HG03064 (cell line): ENCODE data around the gene SHROOM2.

Experiments used
- ATAC-seq: cut with Tn5 transposase; IDR thresholded peaks from one replicate; pipeline ENCODE4 v1.9.1; 2021; ENCODE audit warnings: low read depth; ENCODE audit not compliant: unreplicated experiment

SHROOM2 gene

DNA sequence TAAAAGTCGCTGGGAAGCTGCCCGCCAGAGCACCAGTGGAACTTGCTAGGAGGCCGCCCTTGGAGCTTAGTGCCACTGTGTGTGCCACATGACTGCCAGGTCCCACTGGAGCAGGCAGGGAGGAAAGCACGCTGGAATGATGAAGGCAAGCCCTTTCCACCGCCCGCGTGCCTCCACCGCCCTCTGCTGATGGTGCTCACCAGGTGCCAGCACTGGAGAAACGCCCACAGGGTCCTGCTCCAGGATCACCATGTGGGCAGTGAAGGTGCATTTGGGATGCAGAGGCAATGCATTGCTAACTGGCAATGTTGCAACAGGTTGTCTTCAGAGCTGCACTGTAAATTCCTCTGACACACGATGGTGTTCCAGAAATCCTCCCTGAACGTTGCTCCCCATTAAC is 76.3 kb downstream of the SHROOM2 start:
- no peak for ATAC-seq

DNA sequence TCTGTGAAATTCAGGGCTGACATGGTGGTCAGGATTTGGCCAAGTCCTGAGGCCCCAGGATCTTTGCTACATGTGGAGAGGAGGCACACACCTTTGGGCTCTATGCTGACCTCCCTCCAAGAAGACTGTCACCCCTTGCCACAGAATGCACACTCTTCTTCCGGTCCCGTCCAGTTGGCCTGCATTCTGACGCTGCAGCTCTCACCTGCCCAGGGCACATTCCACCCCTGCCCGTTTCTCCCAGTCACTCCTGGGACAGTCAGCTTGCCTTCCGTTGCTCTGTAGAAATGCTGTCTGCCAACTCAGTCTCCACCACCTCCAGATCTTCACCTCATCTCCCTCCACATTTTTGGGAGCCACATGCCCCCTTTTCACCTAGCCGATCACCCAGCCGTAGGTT is 76.7 kb downstream of the SHROOM2 start:
- ATAC-seq, result no peak

DNA sequence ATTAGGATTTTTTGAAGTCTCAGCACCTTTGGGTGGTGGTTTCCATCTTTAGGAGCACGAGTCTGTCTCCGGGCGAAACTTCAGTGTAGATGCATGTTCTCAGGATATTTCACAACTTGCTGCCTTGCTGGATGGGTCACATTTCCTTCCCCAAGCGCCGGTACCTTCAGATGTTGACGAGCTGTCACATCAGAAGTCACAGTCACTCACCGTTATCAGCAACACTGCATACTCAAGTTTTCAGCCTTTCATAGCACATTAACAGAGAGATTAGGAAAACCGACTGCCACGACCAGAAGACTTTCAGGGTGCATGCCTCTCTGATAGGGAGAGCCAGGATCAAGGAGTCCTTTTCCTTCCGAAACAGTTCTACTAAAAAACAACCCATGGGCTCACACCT is 77.8 kb downstream of the SHROOM2 start:
- ATAC-seq, result no peak

DNA sequence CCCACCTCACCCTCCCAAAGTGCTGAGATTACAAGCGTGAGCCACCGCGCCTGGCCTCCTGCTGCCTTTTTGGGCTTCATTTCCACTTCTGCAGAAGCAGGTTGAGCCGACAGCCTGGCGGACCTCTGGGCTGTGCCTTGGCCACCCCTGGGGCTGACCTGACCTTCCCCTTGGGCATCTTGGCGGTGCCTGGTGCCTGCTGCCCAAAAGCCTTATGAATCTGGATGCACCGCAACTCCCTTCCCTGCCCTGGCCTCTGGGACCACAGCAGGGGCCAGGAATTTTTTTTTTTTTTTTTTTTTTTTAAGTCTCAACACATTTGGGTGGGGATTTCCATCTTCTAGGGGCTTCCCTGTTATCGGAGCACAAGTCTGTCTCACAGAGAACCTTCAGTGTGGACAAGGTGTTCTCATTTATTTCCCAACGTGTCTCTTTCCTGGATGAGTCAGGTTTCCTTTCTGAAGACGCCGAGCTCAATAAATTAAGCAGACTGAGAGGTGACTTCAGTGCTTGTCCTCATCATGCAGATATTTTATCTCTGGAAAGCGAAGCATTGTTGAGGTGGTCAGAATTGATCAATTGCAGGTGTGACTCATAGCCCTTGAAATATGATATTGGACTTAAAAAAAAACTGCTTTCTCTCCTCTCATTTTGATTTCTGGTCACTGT is 79.7 kb downstream of the SHROOM2 start:
- ATAC-seq, result no peak

DNA sequence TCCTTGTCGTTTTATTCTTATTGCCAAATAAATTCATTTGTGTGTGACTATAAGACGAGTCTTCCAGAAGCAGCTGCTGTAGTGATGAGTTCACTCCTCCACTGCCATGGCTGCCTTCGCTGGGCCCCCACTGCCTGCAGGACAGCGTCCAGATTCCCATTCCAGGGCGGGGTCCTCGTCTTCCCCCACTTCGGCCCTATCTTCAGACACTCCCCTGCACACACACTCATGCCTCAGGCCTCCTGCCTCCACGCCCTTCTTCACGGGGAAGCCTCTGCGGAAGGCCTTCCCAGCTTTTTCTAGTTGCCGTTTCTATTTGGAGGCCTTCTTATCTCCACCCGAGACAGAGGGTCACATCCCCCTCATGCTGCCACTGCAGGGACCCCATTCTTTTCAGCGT is 80.4 kb downstream of the SHROOM2 start:
- ATAC-seq, result no peak

DNA sequence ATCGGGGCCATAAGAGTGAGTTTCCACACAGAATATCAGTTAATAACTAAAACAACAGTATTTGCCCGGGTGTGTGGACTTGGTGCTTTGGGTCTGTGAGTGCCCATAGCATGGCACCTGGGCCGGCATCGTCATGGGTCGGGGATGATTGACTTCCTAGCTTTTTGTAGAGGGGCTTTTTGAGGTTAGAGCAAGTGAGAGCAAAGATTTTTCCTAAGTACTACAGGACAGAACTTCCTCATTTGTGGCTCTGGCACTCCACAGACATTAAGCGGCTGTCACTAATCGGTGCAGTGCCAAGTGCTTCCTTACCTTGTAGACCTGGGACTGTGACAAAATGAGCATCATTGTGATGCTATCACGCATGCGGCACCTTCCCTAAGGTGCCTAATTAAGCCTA is 81.0 kb downstream of the SHROOM2 start:
- no peak for ATAC-seq

DNA sequence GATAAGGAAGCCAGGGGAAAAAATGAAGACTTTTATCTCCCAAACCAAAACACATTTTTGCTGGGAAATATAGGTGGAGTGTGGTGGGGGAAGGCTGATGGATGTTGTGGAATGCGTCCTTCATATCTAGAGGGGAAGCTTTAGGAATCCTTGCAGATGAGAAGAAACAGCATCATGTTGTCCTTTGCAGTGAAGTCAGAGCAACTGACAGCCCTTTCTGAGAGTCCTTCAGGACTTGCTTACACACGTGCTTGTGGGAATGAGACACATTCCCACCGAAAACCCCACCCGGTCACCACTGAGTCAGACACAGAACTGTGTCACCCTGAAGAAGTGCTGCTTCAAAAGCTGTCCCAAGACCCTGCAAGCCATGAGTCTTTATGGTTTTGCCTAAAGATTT is 81.5 kb downstream of the SHROOM2 start:
- no peak for ATAC-seq

DNA sequence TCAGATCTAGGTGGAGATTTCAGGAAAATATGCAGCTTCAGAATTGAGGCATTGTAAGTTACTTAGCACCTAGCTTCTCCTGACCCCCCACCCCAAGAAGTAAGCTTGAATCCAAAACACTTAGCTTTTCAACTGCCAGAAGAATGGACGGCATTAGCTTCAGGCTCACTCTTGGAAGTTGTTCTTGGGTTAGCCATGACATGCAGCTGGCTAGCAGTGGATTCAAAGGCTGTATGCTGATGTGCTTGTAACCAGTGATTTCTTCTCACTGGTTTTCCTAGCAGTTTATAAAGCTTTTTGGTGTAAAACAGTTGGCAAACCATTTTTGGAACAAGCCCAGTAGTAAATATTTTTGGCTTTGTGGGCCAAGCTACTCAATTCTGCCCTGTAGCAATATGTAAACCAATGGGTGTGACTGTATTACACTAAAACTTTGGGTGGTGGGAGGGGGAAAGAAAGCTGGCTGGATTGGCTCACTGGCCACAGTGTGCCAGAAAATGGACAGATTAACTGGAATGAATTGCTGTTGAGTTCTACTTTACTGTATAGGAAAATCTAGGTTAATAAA is 85.6 kb downstream of the SHROOM2 start:
- no peak for ATAC-seq

DNA sequence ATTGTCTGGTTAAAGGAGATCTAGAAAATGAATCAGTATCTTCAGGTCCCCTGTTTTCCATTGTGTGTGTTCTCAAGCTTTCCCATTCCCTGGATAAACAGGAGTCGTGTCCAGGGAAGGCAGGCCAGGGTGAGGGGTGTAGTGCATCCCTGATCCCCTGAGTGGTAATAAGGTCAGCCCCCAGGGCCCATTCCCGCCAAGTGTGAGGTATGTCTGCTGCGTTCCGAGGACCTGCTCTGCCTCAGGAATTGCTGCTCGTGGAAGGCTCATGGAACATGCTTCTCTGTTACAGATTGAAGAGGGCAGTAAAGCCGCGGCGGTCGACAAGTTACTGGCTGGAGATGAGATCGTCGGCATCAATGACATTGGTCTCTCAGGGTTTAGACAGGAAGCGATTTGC is 87.1 kb downstream of the SHROOM2 start:
- no peak for ATAC-seq

DNA sequence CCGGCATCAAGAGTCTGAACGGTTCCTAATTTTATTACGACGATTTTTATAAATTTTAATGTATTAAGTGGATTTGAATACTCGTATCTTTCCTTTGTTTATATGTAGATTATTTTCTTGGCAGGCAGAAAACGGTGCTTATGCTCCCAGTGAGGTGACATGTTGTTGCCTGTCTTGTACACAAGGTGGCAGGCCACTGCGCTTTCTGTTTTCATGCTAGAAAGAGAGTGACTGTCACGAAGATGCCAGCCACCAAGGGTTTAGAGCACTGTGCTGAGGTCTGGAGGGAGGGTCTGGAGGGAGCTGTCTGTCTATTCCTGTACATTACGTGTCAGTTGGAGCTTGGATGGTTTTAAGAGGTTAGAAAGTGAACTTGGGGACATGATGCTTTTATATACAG is 87.7 kb downstream of the SHROOM2 start:
- ATAC-seq, result no peak

DNA sequence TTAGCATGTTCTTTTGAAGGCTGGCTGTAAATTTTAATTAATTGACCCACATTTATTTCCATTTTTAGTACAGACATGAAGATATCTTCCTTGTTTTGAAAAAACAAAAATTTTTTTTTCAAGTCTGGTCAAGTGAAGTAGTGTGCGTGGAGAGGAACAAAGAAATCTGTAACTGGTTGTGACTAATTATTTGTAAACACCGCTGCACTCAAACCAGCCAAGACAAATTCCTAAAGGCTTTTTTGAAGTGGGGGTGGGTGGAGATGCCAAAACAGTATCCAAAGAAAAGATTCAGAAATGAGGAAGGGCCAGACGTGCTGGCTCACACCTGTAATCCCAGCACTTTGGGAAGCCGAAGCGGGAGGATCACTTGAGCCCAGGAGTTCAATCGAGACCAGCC is 88.3 kb downstream of the SHROOM2 start:
- ATAC-seq, result no peak

DNA sequence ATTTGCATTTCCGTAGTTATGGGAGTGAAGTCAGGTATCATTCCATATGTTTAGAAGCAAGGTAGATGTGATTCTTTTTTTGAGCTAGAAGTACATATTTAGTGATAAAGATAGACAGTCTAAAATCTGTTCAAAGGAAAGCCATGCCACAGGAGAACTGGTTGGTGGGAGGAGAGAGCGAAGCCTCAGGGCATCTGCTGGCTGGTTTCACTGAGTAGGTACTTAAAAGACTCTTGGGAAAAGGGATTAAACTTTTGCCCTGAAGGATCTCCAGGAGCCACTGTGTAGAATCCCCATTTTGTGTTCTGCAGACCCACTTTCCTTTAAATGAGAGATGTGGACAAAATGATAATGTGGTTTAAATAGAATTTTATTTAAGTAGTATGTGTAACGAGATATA is 89.6 kb downstream of the SHROOM2 start:
- no peak for ATAC-seq

DNA sequence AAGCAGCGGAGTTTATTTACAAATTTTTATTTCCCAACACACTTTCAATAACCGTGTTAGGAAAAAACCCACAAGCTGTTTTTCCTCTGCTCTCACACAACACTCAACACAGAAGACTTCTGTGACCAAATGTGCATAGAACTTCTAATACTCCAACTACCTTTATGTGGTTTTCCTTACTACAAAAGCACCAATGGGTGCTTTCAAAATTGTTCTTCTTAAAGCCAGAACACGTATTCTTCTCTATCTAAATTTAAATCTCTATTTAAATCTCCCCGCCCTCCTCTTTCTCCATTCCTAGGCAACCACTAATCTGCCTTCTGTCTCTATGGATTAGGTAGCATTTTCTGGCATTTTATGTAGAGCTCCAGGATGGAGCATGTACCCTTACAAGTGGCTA is 90.0 kb downstream of the SHROOM2 start:
- ATAC-seq, result no peak

DNA sequence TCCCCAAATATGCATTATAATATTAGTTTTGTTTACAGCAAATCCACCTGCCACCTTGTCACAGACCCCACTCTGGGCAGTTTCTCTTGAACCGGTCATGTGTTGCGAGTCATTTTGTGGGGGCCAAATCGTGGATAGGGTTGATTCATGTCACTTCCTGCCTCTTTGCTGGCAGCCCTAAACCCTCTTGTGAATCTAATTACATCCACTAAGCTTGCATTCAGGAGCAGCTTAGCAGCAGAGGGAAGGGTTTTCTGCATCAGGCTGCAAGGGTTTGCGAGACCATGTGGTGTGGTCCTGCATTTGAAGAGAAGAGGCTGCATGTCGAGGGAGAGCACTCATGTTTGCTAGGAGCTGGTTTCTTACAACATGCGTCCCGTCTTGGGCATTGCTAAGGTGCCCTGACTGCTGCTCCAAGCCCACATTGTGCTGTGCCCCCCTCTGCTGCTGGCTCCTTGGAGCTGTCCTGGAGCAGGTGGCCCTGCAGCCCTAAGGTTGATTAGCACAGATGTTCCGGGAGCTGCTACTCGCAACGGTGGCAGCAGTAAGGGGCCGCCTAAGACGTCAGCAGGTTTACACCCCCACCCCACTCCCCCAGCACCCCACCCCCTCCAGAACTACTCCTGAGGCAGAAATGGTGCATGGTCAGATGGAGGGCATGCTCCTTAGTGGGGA is 92.1 kb downstream of the SHROOM2 start:
- ATAC-seq, result no peak

DNA sequence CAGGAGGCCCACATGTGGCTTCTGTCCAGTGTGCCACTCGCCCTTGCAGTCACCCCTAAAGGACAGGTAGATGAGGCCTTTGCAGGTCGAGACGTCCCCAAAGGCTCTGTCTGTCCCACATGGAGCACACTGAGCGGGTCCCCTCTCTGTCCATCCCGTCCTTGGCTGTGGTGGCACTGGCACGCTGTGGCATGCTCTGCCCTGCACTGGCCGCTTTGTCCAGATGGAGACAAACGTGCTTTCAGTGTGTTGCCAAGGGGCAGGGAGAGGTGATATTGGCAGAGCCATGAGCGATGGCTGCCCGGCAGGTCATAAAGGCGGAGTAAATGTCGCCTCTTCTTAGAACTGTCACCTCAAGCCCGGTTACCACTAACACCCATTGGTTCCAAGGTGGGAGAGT is 94.0 kb downstream of the SHROOM2 start:
- ATAC-seq, result no peak

DNA sequence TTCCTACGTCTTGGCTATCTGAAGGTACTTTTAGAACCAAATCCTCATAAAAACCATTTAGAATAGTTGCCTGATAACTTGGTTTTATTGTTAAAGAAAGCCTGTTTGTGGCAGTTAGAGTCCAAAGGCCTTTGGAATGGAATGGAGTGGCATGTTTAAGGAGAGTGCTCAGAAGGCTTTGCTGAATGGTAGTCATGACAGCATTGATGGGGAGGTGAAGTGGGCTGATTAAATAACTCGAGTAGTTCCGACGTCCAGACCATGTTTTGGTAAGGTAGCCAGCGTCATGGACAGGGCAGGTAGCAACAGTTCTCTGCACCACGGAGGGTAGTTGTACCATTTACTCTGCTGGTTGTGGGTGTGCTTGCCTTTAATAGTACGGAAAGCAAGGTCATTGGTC is 94.6 kb downstream of the SHROOM2 start:
- ATAC-seq, result no peak

DNA sequence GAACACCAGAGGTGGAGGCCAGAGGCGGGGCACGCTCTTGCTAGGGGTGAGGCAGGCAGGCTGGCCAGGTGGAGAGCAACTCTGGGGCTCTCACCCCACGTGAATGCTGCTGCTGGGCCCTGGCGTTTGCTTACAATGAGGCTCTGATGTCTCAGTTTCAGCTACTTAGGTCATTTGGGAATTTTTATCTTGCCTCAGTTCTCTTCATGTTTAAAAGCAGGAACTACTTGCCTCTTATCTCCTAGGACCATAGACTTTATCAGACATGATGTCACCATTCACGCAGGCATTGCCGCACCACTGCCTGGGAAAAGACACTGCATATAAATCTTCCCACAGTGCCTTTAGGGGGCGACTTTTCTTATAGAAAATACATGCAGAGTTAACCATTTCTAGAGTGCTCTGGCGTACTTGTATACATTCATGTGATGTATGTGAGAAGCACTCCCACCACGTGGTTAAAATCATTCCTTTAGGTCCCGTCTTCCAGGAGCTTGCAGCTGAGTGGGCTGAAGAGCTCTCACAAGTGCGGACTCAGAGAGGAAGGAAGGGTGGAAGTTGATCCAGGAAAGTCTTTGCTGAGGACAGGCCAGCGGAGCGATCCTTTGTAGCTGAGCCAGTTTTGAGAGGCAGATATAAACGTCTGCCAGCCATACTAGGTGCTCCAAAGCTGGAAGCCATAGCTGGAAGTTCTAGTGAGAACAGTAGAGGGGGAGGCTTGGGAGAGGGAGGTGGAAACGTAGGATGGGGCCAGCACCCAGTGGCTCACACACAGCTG is 96.6 kb downstream of the SHROOM2 start:
- ATAC-seq, result no peak

DNA sequence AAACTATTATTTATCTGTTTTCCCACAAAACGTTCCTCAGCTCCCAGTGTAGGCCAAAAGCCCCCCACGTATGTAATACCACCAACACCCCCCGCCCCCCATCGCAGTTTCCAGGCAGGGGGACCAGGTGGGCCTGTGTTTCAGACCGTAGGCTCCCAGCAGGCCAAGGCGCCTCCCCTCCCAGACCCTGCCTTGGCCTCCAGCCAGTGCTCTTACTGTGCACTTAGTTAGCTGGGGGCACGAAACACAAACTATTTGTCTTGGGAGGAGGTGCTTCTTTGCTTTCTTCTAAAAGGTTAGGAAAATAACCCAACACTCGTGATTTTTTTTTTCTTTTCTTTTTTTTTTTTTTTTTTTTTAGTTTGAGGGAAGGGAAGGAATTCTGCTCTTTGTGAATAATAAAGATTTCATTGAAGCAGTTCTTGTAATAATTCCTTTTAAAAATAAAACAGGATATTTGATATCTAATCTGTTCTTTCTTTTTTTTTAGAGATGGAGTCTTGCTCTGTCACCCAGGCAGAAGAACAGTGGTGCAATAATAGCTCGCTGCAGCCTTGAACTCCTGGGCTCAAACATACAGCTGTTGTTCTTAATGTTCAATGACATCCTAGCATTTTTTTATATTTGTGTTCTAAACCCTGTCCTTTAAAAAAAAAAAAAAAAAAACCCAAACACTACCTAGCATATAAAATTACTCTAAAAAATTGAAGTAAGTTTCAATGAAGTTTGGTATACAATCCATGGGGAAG is 98.0 kb downstream of the SHROOM2 start:
- ATAC-seq, result no peak

DNA sequence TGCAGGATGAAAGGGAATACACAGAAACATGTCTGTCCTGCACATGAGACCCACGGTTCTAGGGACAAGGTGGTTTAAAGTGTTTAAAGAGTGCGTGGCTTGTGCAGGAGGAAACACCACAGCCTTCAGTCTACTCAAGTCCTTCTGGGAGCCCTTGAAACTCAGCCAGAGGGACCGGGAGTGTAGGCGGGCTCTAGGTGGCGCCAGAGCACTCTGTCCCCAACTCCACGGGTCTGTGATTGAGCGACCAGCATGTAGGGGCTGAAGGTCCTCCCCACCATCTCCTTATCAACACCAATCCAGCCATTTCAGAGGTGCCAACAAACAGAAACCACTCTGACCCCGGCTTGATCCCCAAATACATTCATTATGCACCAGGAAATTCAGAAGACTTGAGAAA is 98.9 kb downstream of the SHROOM2 start:
- no peak for ATAC-seq

DNA sequence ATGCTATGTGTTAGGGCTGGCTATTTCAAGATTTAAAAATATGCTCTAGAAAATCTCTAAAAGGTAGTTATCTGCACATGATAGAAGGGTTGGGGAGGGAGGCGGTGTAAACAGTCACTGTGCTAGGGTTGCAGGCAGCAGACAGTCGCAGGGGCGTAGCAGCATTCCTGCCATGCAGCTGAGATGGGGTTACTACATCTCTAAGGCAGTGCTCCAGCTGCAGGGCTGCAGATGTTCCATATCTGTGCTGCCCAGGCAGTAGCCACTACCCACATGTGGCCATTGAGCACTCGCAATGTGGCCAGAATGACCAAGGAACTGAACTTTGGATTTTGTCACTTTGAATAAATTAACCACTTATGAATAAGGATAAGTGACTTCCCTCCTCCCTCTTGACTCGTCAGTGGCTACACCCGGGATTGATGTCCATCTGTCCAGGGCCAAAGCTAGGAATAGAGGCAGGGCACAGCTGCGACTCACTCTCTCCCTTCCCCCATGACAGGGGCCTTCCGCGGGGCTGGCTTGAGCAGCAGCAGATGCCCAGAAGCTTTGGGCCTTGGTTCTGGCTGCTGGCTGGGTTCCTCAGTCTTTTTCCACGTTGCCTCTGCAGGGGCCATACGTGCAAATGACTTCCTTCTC is 101.5 kb downstream of the SHROOM2 start:
- ATAC-seq, result no peak
